ENCODE measurements around the gene KIAA1328. TPM values are rescaled to one million over a fixed set of nuclear protein-coding genes. Genes with fewer than 3 reads are reported as not detected.

The KIAA1328 gene
- polyA plus RNA-seq, 2 of the 4 experiments (the other 2 are of a cell fraction) = 1.7 to 3.9 TPM

GRCh38 chr18:37188016-37188791 is 359.3 kb downstream of the KIAA1328 start:
- TF ChIP-seq HOXB5 (CRISPR knock-in tag; IDR thresholded peaks at IDR 0.05) (no peak), FOSB (CRISPR knock-in tag; IDR thresholded peaks at IDR 0.05) (no peak), RFX5 (IDR thresholded peaks at IDR 0.05) (no peak), HDAC2 (IDR thresholded peaks at IDR 0.05) (no peak)
- TF ChIP-seq, protein P1, sequence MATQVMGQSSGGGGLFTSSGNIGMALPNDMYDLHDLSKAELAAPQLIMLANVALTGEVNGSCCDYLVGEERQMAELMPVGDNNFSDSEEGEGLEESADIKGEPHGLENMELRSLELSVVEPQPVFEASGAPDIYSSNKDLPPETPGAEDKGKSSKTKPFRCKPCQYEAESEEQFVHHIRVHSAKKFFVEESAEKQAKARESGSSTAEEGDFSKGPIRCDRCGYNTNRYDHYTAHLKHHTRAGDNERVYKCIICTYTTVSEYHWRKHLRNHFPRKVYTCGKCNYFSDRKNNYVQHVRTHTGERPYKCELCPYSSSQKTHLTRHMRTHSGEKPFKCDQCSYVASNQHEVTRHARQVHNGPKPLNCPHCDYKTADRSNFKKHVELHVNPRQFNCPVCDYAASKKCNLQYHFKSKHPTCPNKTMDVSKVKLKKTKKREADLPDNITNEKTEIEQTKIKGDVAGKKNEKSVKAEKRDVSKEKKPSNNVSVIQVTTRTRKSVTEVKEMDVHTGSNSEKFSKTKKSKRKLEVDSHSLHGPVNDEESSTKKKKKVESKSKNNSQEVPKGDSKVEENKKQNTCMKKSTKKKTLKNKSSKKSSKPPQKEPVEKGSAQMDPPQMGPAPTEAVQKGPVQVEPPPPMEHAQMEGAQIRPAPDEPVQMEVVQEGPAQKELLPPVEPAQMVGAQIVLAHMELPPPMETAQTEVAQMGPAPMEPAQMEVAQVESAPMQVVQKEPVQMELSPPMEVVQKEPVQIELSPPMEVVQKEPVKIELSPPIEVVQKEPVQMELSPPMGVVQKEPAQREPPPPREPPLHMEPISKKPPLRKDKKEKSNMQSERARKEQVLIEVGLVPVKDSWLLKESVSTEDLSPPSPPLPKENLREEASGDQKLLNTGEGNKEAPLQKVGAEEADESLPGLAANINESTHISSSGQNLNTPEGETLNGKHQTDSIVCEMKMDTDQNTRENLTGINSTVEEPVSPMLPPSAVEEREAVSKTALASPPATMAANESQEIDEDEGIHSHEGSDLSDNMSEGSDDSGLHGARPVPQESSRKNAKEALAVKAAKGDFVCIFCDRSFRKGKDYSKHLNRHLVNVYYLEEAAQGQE (IDR thresholded peaks at IDR 0.05) = no peak
- H3K4me3 ChIP-seq = no peak overlapping the region
- H3K9me3 ChIP-seq = no peaks in the 10 kb centered on the region
- ATAC-seq = no peak
- POLR2A ChIA-PET = no interaction called here
- no peaks in the 10 kb centered on the region for H3K4me1 ChIP-seq
- no peak for DNase-seq (ENCODE audit: low read depth in 1 of 2, low spot score in 1 of 2)
- CTCF ChIA-PET = no interaction called here
- no peak overlapping the region for H3K4me2 ChIP-seq
- FAIRE-seq = no peak
- H3K27ac ChIP-seq = no peak overlapping the region
- 75% methylated on average over 4 of the region's 4 CpGs for WGBS (ENCODE audit: missing lambda C conversion rate)

DNA sequence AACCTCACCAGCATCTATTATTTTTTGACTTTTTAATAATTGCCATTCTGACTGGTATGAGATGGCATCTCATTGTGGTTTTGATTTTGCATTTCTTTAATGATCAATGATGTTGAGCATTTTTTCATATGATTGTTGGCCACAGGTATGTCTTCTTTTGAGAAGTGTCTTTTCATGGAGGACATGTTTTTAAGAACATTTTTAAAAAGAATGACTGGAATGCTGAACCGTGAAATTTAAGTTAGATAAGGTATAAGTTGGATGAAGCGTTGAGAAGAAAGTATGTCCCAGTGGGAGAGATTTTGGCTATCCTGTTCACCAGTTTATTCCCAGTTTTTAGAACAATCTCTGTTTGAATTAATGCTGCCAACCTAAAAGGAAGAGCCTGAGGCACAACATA is 370.8 kb downstream of the KIAA1328 start:
- CTCF ChIA-PET = no interaction called here
- Histone ChIP-seq H3K9me3 (no peaks in the 10 kb centered on the region), H3K4me1 (no peaks in the 10 kb centered on the region), H3K4me2 (no peak overlapping the region), H3K27ac (no peak overlapping the region), H3K4me3 (no peak overlapping the region)
- no peak for DNase-seq (ENCODE audit: low read depth in 1 of 2, low spot score in 1 of 2)
- 47% methylated on average over 2 of the region's 2 CpGs for WGBS (ENCODE audit: missing lambda C conversion rate)
- no peak for FAIRE-seq
- ATAC-seq = no peak
- TF ChIP-seq SREBF2 (IDR thresholded peaks at IDR 0.05) = no peak
- no peak for TF ChIP-seq HOXA7 (CRISPR knock-in tag; IDR thresholded peaks at IDR 0.05)
- TF ChIP-seq GATA3 (IDR thresholded peaks at IDR 0.05; ENCODE audit: borderline replicate concordance) = no peak
- TF ChIP-seq RAD21 (conservative IDR thresholded peaks at IDR 0.05 in 1 of 2, IDR thresholded peaks at IDR 0.05 in 1 of 2) = no peak
- TF ChIP-seq CHD2 (IDR thresholded peaks at IDR 0.05; ENCODE audit: low read length, partially characterized antibody) = no peak
- TF ChIP-seq, protein P1 (IDR thresholded peaks at IDR 0.05) = no peak
- no peak for TF ChIP-seq NFE2L2 (conservative IDR thresholded peaks at IDR 0.05; ENCODE audit: low read length)
- TF ChIP-seq RCOR1 (IDR thresholded peaks at IDR 0.05; ENCODE audit: low read depth, low read length) = no peak
- POLR2A ChIA-PET = no interaction called here

DNA sequence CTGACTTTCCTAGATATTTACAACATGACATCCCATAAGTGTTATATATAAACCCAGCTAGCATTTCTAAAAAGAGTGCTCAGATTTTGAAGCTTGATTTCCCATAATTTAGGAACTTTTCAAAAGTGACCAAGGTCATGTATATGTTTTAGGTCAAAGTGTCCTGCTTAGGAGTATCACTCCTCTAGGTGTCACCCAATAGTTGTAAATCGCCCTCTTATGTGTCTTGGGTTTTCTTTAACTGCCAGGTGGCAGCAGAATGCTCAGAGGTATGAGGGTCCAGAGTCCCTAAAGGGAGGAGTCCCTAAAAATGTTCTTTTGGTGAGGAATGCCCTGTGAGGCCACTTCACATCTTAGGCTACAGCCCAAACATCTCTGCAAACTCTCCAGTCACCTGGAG is 378.4 kb downstream of the KIAA1328 start:
- H3K9me3 ChIP-seq = no peaks in the 10 kb centered on the region
- H3K4me1 ChIP-seq = no peaks in the 10 kb centered on the region
- no peak overlapping the region for H3K4me3 ChIP-seq
- 18% methylated on average over 1 of the region's 1 CpG for WGBS (ENCODE audit: missing lambda C conversion rate)
- no peak overlapping the region for H3K27ac ChIP-seq
- no peak for TF ChIP-seq CEBPB (IDR thresholded peaks at IDR 0.05)
- TF ChIP-seq JUN (IDR thresholded peaks at IDR 0.05) = no peak
- peak; percentile 23 to 33; a peak in 2 of 5 replicates for TF ChIP-seq RAD21 (conservative IDR thresholded peaks at IDR 0.05 in 1 of 2, IDR thresholded peaks at IDR 0.05 in 1 of 2)
- ChIA-PET CTCF (interaction anchor here (0.6 to 1.0 kb wide), 4 partner anchors 128 to 467 kb away, joined by 3 read pairs; no protein-coding TSS in a partner anchor), POLR2A (no interaction called here)
- FAIRE-seq (no peak), DNase-seq (ENCODE audit: low read depth in 1 of 2, low spot score in 1 of 2) (peak in 1 of 2 experiments; percentile 3), ATAC-seq (no peak)
- no peak overlapping the region for H3K4me2 ChIP-seq
